Measurements from ENCODE around the gene HRC. TPM values are rescaled to one million over a fixed set of nuclear protein-coding genes. Genes with fewer than 3 reads are reported as not detected.

The HRC gene
- polyA plus RNA-seq, 3 donors, result not detected

- peak within 1 kb of the TSS; percentile 80 to 83 for H3K27ac ChIP-seq (ENCODE audit: low read depth in 1 of 2, low read length in 2 of 2)
- H3K9me3 ChIP-seq (replicated peaks in 1 of 2; ENCODE audit: control insufficient read depth in 1 of 2, insufficient read depth in 1 of 2, low read length in 2 of 2), result no peaks in the 10 kb centered on the region
- H2AFZ ChIP-seq (ENCODE audit: insufficient read depth, low read depth, low read length, poor library complexity, severe bottlenecking), result peak within 1 kb of the TSS; percentile 84
- Mint-ChIP-seq H3K27ac (peak within 1 kb of the TSS; percentile 80 to 91 (median 85)), H3K4me3 (peak within 1 kb of the TSS; percentile 75 to 89), H3K9me3 (peaks cover 3 to 20% (median 11%) of the 10 kb centered on the region in 7 donors), H3K36me3 (peaks cover 2 to 9% of the 10 kb centered on the region in 2 donors), H3K4me1 (peaks cover 41% of the 10 kb centered on the region), H3K27me3 (ENCODE audit: low read depth in 3 of 3) (peaks cover 30 to 43% (median 35%) of the 10 kb centered on the region in 3 donors)
- H3K4me3 ChIP-seq (replicated peaks in 1 of 3; ENCODE audit: low read depth in 2 of 3, low read length in 3 of 3), result peak within 1 kb of the TSS; percentile 33 to 75 (median 63)
- intact Hi-C loops (cut with micrococcal nuclease), result no loop called here
- H3K9ac ChIP-seq (ENCODE audit: insufficient read depth, low read length, poor library complexity, severe bottlenecking), result peak within 1 kb of the TSS; percentile 63
- H4K20me1 ChIP-seq (ENCODE audit: insufficient read depth, low read length), result no peaks in the 10 kb centered on the region
- peak; percentile 89 to 94 (median 93) for DNase-seq
- WGBS (ENCODE audit: insufficient coverage), result under 1% methylated on average over 64 of the region's 85 CpGs
- peaks cover 37 to 55% of the 10 kb centered on the region in 2 donors for H3K4me1 ChIP-seq (ENCODE audit: control insufficient read depth in 1 of 2, insufficient read depth in 2 of 2, low read length in 2 of 2)
- peak within 1 kb of the TSS; percentile 77 for H3K4me2 ChIP-seq (replicated peaks; ENCODE audit: extremely low read depth, low read length, poor library complexity, severe bottlenecking)
- peaks cover 15 to 25% of the 10 kb centered on the region in 2 donors for H3K27me3 ChIP-seq (ENCODE audit: control insufficient read depth in 2 of 2, insufficient read depth in 2 of 2, low read length in 2 of 2)
- TF ChIP-seq, protein P1, sequence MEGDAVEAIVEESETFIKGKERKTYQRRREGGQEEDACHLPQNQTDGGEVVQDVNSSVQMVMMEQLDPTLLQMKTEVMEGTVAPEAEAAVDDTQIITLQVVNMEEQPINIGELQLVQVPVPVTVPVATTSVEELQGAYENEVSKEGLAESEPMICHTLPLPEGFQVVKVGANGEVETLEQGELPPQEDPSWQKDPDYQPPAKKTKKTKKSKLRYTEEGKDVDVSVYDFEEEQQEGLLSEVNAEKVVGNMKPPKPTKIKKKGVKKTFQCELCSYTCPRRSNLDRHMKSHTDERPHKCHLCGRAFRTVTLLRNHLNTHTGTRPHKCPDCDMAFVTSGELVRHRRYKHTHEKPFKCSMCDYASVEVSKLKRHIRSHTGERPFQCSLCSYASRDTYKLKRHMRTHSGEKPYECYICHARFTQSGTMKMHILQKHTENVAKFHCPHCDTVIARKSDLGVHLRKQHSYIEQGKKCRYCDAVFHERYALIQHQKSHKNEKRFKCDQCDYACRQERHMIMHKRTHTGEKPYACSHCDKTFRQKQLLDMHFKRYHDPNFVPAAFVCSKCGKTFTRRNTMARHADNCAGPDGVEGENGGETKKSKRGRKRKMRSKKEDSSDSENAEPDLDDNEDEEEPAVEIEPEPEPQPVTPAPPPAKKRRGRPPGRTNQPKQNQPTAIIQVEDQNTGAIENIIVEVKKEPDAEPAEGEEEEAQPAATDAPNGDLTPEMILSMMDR (IDR thresholded peaks at IDR 0.05), result no peak
- H3K36me3 ChIP-seq (replicated peaks in 1 of 2; ENCODE audit: control insufficient read depth in 1 of 2, insufficient read depth in 2 of 2, low read length in 2 of 2), result no peaks in the 10 kb centered on the region
- H3K79me2 ChIP-seq (ENCODE audit: insufficient read depth, low read length), result no peaks in the 10 kb centered on the region
Observed at GRCh38 chr19:49118565-49119410, 36.4 kb downstream of the HRC start, which contains the start of gene C19orf73. Gene C19orf73 (minus strand): TSS chr19:49119143. CDS start chr19:49119022, 121 bp downstream.

DNA sequence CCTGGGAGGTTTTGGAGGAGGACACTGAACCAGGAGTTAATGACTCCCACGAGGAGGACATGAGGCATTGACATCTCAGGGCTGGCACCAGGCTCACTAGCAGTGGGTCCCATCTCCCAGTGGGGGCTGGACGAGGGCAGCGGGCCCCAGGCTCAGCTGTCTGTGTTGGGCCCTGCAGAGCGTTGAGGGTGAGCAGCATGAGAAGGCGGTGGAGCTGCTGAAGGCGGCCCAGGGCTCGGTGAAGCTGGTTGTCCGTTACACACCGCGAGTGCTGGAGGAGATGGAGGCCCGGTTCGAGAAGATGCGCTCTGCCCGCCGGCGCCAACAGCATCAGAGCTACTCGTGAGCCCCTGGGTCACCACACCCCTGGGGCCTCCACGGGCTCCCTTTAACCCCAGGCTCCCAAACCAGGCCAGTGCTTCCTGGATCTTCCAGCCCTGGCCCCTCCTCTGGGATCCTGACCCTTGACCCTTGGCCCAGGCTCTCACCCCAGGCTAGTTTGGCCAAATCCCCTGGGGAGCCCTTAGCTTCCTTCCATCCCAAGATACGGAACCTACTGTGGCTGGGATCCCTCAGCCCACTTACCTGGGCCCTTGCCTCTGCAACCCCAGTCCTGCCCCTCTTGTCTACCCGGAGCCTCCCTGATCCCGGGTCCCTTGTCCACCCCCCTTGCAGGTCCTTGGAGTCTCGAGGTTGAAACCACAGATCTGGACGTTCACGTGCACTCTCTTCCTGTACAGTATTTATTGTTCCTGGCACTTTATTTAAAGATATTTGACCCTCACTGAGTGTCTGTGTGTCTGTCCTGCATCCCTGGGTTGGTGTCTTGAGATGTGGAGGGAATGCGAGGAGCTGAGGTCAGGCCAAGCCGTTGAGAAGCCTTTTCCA is 37.3 kb downstream of the HRC start:
- peak overlapping the region; percentile 63 for H3K9ac ChIP-seq (ENCODE audit: insufficient read depth, low read length, poor library complexity, severe bottlenecking)
- H3K27ac Mint-ChIP-seq, result peak overlapping the region; percentile 80 to 91 (median 85)
- peaks cover 15 to 25% of the 10 kb centered on the region in 2 donors for H3K27me3 ChIP-seq (ENCODE audit: control insufficient read depth in 2 of 2, insufficient read depth in 2 of 2, low read length in 2 of 2)
- peaks cover 3 to 20% (median 11%) of the 10 kb centered on the region in 7 donors for H3K9me3 Mint-ChIP-seq
- H3K4me3 Mint-ChIP-seq, result peak overlapping the region; percentile 75 to 89
- no peaks in the 10 kb centered on the region for H3K36me3 ChIP-seq (replicated peaks in 1 of 2; ENCODE audit: control insufficient read depth in 1 of 2, insufficient read depth in 2 of 2, low read length in 2 of 2)
- H3K9me3 ChIP-seq (replicated peaks in 1 of 2; ENCODE audit: control insufficient read depth in 1 of 2, insufficient read depth in 1 of 2, low read length in 2 of 2), result no peaks in the 10 kb centered on the region
- H3K27me3 Mint-ChIP-seq (ENCODE audit: low read depth in 3 of 3), result peaks cover 33 to 39% (median 34%) of the 10 kb centered on the region in 3 donors
- H3K4me1 Mint-ChIP-seq, result peaks cover 47% of the 10 kb centered on the region
- peaks cover 2 to 9% of the 10 kb centered on the region in 2 donors for H3K36me3 Mint-ChIP-seq
- H3K4me3 ChIP-seq (replicated peaks in 1 of 3; ENCODE audit: low read depth in 2 of 3, low read length in 3 of 3), result peak overlapping the region; percentile 33 to 75 (median 63)
- TF ChIP-seq, protein P1 (IDR thresholded peaks at IDR 0.05), result no peak
- peak overlapping the region; percentile 77 for H3K4me2 ChIP-seq (replicated peaks; ENCODE audit: extremely low read depth, low read length, poor library complexity, severe bottlenecking)
- DNase-seq, result no peak
- H4K20me1 ChIP-seq (ENCODE audit: insufficient read depth, low read length), result no peaks in the 10 kb centered on the region
- peak overlapping the region; percentile 80 to 83 for H3K27ac ChIP-seq (ENCODE audit: low read depth in 1 of 2, low read length in 2 of 2)
- 84% methylated on average over 21 of the region's 26 CpGs for WGBS (ENCODE audit: insufficient coverage)
- intact Hi-C loops (cut with micrococcal nuclease), result no loop called here
- H2AFZ ChIP-seq (ENCODE audit: insufficient read depth, low read depth, low read length, poor library complexity, severe bottlenecking), result peak overlapping the region; percentile 84
- H3K4me1 ChIP-seq (ENCODE audit: control insufficient read depth in 1 of 2, insufficient read depth in 2 of 2, low read length in 2 of 2), result peaks cover 43 to 58% of the 10 kb centered on the region in 2 donors
- no peaks in the 10 kb centered on the region for H3K79me2 ChIP-seq (ENCODE audit: insufficient read depth, low read length)

Measured in CD14-positive monocyte (primary cell).